Measurements from ENCODE around the gene PIGT. TPM values are rescaled to one million over a fixed set of nuclear protein-coding genes. Genes with fewer than 3 reads are reported as not detected.
A peak's percentile ranks its signal among the peaks of the same experiment; 100 is the strongest.

PIGT gene
- total RNA-seq, 8 experiments from 2014 or later, result 29.9 to 134 (median 58.8) TPM

- no peak overlapping the region for H3K27ac ChIP-seq
- in situ Hi-C loops (cut with MboI; ENCODE audit: low pct_unique_long_range_greater_than_20kb in 2 of 9, low sequenced_read_pairs in 9 of 9, unreplicated experiment in 9 of 9), result no loop called here
- H3K4me3 ChIP-seq, result no peak overlapping the region
- peaks cover 4 to 9% of the 10 kb centered on the region in 2 donors for H3K4me1 ChIP-seq (replicated peaks in 1 of 2)
- WGBS, 10 experiments, result 0 to 91% (median 78%) methylated on average over 1 to 7 of the region's 17 CpGs; no CpG with 5 or more reads in 2 of the 10 experiments
- ATAC-seq (replicated peaks in 6 of 8), result peak in 6 of 8 experiments; percentile 24 to 86 (median 66)
These were observed 3.5 kb downstream of the PIGT start for GRCh38 chr20:45419188-45420091.

GRCh38 chr20:45420125-45420524 lies 4.2 kb downstream of the PIGT start:
- no peak for ATAC-seq (replicated peaks in 6 of 8)
- H3K4me1 ChIP-seq (replicated peaks in 1 of 2), result peaks cover 4 to 9% of the 10 kb centered on the region in 2 donors
- in situ Hi-C loops (cut with MboI; ENCODE audit: low pct_unique_long_range_greater_than_20kb in 2 of 9, low sequenced_read_pairs in 9 of 9, unreplicated experiment in 9 of 9), result no loop called here
- no peak overlapping the region for H3K4me3 ChIP-seq
- H3K27ac ChIP-seq, result no peak overlapping the region
- 83 to 100% (median 96%) methylated on average over 1 to 6 of the region's 8 CpGs; no CpG with 5 or more reads in 4 of the 10 experiments for WGBS, 10 experiments

- no peak overlapping the region for H3K4me3 ChIP-seq
- WGBS, 10 experiments, result 100% methylated on average over 1 to 2 of the region's 2 CpGs; no CpG with 5 or more reads in 5 of the 10 experiments
- in situ Hi-C loops (cut with MboI; ENCODE audit: low pct_unique_long_range_greater_than_20kb in 2 of 9, low sequenced_read_pairs in 9 of 9, unreplicated experiment in 9 of 9), result no loop called here
- H3K4me1 ChIP-seq (replicated peaks in 1 of 2), result no peaks in the 10 kb centered on the region
- ATAC-seq (replicated peaks in 6 of 8), result no peak
- H3K27ac ChIP-seq, result no peak overlapping the region
These were observed 7.8 kb downstream of the PIGT start for GRCh38 chr20:45423700-45424099.

GRCh38 chr20:45425561-45425960 lies 9.6 kb downstream of the PIGT start:
- WGBS, 10 experiments, result 86 to 100% (median 98%) methylated on average over 1 to 5 of the region's 17 CpGs; no CpG with 5 or more reads in 6 of the 10 experiments
- in situ Hi-C loops (cut with MboI; ENCODE audit: low pct_unique_long_range_greater_than_20kb in 2 of 9, low sequenced_read_pairs in 9 of 9, unreplicated experiment in 9 of 9), result loop anchor here in 2 of 9 experiments (25.0 kb wide), 1 partner anchor 113 kb away; the partner anchor contains the start of genes MATN4 (in 2 of the 2) and RBPJL (in 2 of the 2)
- H3K4me1 ChIP-seq (replicated peaks in 1 of 2), result no peaks in the 10 kb centered on the region
- no peak overlapping the region for H3K27ac ChIP-seq
- no peak overlapping the region for H3K4me3 ChIP-seq
- ATAC-seq (replicated peaks in 6 of 8), result no peak

- ATAC-seq (replicated peaks in 6 of 8), result peak in 3 of 8 experiments; percentile 43 to 83 (median 76)
- Histone ChIP-seq H3K4me1 (replicated peaks in 1 of 2) (no peaks in the 10 kb centered on the region), H3K4me3 (no peak overlapping the region), H3K27ac (no peak overlapping the region)
- in situ Hi-C loops (cut with MboI; ENCODE audit: low pct_unique_long_range_greater_than_20kb in 2 of 9, low sequenced_read_pairs in 9 of 9, unreplicated experiment in 9 of 9), result loop anchor here in 2 of 9 experiments (25.0 kb wide), 1 partner anchor 114 kb away; the partner anchor contains the start of genes MATN4 (in 2 of the 2) and RBPJL (in 2 of the 2)
- 67 to 92% (median 73%) methylated on average over 1 to 2 of the region's 5 CpGs; no CpG with 5 or more reads in 6 of the 10 experiments for WGBS, 10 experiments
These were observed 10.5 kb downstream of the PIGT start for GRCh38 chr20:45426320-45427016.

- H3K27ac ChIP-seq, result no peak overlapping the region
- in situ Hi-C loops (cut with MboI; ENCODE audit: low pct_unique_long_range_greater_than_20kb in 2 of 9, low sequenced_read_pairs in 9 of 9, unreplicated experiment in 9 of 9), result loop anchor here in 2 of 9 experiments (25.0 kb wide), 1 partner anchor 115 kb away; the partner anchor contains the start of genes MATN4 (in 2 of the 2) and RBPJL (in 2 of the 2)
These were observed 11.6 kb downstream of the PIGT start for GRCh38 chr20:45427236-45428149.

GRCh38 chr20:45429618-45430017 lies 13.7 kb downstream of the PIGT start:
- in situ Hi-C loops (cut with MboI; ENCODE audit: low pct_unique_long_range_greater_than_20kb in 2 of 9, low sequenced_read_pairs in 9 of 9, unreplicated experiment in 9 of 9), result loop anchor here in 3 of 9 experiments (10.0 to 25.0 kb wide), 2 partner anchors 55 to 117 kb away; partner anchors contain the start of genes MATN4 (in 2 of the 3), RBPJL (in 2 of the 3) and TP53TG5 (in 1 of the 3)

More at GRCh38 chr20:45427236-45428149, 11.6 kb downstream of the PIGT start:
- H3K4me3 ChIP-seq, result no peak overlapping the region
- 40 to 100% (median 90%) methylated on average over 1 to 5 of the region's 14 CpGs; no CpG with 5 or more reads in 3 of the 10 experiments for WGBS, 10 experiments
- peak in 1 of 8 experiments; percentile 74 for ATAC-seq (replicated peaks in 6 of 8)
- no peaks in the 10 kb centered on the region for H3K4me1 ChIP-seq (replicated peaks in 1 of 2)

GRCh38 chr20:45432294-45432693 lies 16.4 kb downstream of the PIGT start:
- 71 to 95% (median 91%) methylated on average over 2 to 5 of the region's 5 CpGs; no CpG with 5 or more reads in 2 of the 10 experiments for WGBS, 10 experiments
- no peak overlapping the region for H3K27ac ChIP-seq
- H3K4me1 ChIP-seq (replicated peaks in 1 of 2), result no peaks in the 10 kb centered on the region
- in situ Hi-C loops (cut with MboI; ENCODE audit: low pct_unique_long_range_greater_than_20kb in 2 of 9, low sequenced_read_pairs in 9 of 9, unreplicated experiment in 9 of 9), result loop anchor here in 3 of 9 experiments (10.0 to 25.0 kb wide), 2 partner anchors 57 to 120 kb away; partner anchors contain the start of genes MATN4 (in 2 of the 3), RBPJL (in 2 of the 3) and TP53TG5 (in 1 of the 3)
- no peak for ATAC-seq (replicated peaks in 6 of 8)
- no peak overlapping the region for H3K4me3 ChIP-seq

More at GRCh38 chr20:45429618-45430017, 13.7 kb downstream of the PIGT start:
- 0 to 100% (median 83%) methylated on average over 1 to 2 of the region's 2 CpGs; no CpG with 5 or more reads in 2 of the 10 experiments for WGBS, 10 experiments
- Histone ChIP-seq H3K4me3 (no peak overlapping the region), H3K4me1 (replicated peaks in 1 of 2) (no peaks in the 10 kb centered on the region), H3K27ac (no peak overlapping the region)
- no peak for ATAC-seq (replicated peaks in 6 of 8)

GRCh38 chr20:45433316-45433715 lies 17.4 kb downstream of the PIGT start:
- H3K4me1 ChIP-seq (replicated peaks in 1 of 2), result no peaks in the 10 kb centered on the region
- ATAC-seq (replicated peaks in 6 of 8), result peak in 1 of 8 experiments; percentile 58
- H3K4me3 ChIP-seq, result no peak overlapping the region
- WGBS, 10 experiments, result 25 to 90% (median 60%) methylated on average over 2 to 3 of the region's 3 CpGs; no CpG with 5 or more reads in 5 of the 10 experiments
- in situ Hi-C loops (cut with MboI; ENCODE audit: low pct_unique_long_range_greater_than_20kb in 2 of 9, low sequenced_read_pairs in 9 of 9, unreplicated experiment in 9 of 9), result loop anchor here in 3 of 9 experiments (10.0 to 25.0 kb wide), 2 partner anchors 59 to 121 kb away; partner anchors contain the start of genes MATN4 (in 2 of the 3), RBPJL (in 2 of the 3) and TP53TG5 (in 1 of the 3)
- H3K27ac ChIP-seq, result no peak overlapping the region

- no peaks in the 10 kb centered on the region for H3K4me1 ChIP-seq (replicated peaks in 1 of 2)
- ATAC-seq (replicated peaks in 6 of 8), result no peak
- in situ Hi-C loops (cut with MboI; ENCODE audit: low pct_unique_long_range_greater_than_20kb in 2 of 9, low sequenced_read_pairs in 9 of 9, unreplicated experiment in 9 of 9), result loop anchor here in 3 of 9 experiments (10.0 to 25.0 kb wide), 2 partner anchors 59 to 122 kb away; partner anchors contain the start of genes MATN4 (in 2 of the 3), RBPJL (in 2 of the 3) and TP53TG5 (in 1 of the 3)
- WGBS, 10 experiments, result 76 to 100% (median 83%) methylated on average over 1 to 4 of the region's 4 CpGs; no CpG with 5 or more reads in 3 of the 10 experiments
- no peak overlapping the region for H3K27ac ChIP-seq
- no peak overlapping the region for H3K4me3 ChIP-seq
These were observed 18.0 kb downstream of the PIGT start for GRCh38 chr20:45433976-45434375.

GRCh38 chr20:45436732-45437485 lies 21.0 kb downstream of the PIGT start:
- peak; percentile 95 to 100 (median 99) for ATAC-seq (replicated peaks in 6 of 8)
- Histone ChIP-seq H3K27ac (no peak overlapping the region), H3K4me1 (replicated peaks in 1 of 2) (no peaks in the 10 kb centered on the region), H3K4me3 (peak overlapping the region; percentile 35 to 47 (median 44))
- in situ Hi-C loops (cut with MboI; ENCODE audit: low pct_unique_long_range_greater_than_20kb in 2 of 9, low sequenced_read_pairs in 9 of 9, unreplicated experiment in 9 of 9), result loop anchor here in 3 of 9 experiments (10.0 to 25.0 kb wide), 2 partner anchors 62 to 125 kb away; partner anchors contain the start of genes MATN4 (in 2 of the 3), RBPJL (in 2 of the 3) and TP53TG5 (in 1 of the 3)
- whole genome bisulfite sequencing, 10 experiments, result 0 to 83% (median 5%) methylated on average over 1 to 15 of the region's 33 CpGs

Data from motor neuron (in vitro differentiated cells).